ENCODE data around the gene CDS1.

DNA sequence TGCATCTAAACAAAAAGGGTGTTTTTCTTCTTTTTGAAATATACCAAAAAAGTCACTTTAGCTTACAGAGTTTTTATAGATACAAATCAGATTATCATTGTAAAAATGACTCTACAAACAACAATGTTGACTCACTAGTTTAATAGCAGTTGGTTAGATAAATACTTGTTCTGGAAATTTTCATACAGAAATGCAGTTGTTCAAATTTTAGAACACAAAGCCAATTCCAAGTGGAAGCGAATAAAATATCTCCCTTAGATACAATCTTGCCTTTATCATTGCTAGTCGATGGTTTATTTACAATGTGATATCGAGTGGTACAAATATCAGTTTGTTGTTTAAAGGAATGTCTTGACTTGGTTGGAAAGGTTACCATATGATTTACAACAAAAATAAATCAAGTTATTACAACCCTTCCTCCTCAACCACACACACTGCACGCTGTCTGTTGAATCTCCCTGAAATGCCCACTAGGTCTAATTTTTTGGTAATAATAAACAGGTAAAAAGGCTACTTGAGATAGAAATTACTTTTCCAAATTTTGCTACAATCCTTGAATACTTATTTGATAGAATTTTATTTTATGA lies 114.8 kb downstream of the CDS1 start:
- TF ChIP-seq EZH2 (IDR thresholded peaks at IDR 0.05; ENCODE audit: insufficient read depth, poor library complexity, severe bottlenecking) (no peak), EZH2phosphoT487 (IDR thresholded peaks at IDR 0.05; ENCODE audit: insufficient read depth, low read depth) (no peak)
